Kidney tubule cell (primary cell): ENCODE measurements around the gene PCDHA7.
A peak's percentile ranks its signal among the peaks of the same experiment; 100 is the strongest.
"Not testable (repeated sequence)": the region's sequence is repeated elsewhere in the genome, so short reads cannot be mapped to it uniquely, and the experiment has no call there.

ENCODE experiments used
- DNase-seq: peaks from one replicate; pipeline ENCODE4 v3.0.0-alpha.2; 2018; ENCODE audit warnings: low spot score

Gene PCDHA7

GRCh38 chr5:140862441-140863295, 28.6 kb downstream of the PCDHA7 start:
- DNase-seq: no peak

DNA sequence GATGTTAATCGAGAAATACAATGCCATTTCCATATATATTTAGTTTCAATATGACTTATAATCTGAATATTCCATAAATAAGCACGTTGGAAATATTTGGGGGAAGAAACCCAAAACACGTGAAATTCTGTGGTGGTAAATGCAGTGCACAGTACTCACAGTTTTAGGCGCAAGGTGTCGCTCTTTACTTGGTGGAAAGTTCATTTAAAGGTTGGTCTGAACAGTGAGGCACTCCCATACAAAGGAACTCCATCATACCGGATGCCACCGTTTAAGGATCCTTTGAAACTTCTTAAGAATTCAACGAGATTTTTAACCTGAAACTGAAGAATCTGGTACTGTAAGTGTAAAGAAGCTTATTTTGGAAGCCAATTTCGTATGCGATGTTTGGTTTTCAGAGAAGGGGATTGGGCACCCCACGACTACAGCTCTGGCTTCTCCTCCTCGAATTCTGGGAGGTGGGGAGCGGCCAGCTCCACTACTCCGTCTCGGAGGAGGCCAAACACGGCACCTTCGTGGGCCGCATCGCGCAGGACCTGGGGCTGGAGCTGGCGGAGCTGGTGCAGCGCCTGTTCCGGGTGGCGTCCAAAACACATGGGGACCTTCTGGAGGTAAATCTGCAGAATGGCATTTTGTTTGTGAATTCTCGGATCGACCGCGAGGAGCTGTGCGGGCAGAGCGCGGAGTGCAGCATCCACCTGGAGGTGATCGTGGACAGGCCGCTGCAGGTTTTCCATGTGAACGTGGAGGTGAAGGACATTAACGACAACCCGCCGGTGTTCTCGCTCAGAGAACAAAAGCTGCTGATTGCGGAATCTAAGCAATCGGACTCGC, 34.9 kb downstream of the PCDHA7 start, which contains the start of gene PCDHA11:
TSS of gene PCDHA11 (plus strand) at position 237 of the 834 bp plus-strand sequence. CDS start at position 384, 147 bp downstream.
- peak; percentile 42 for DNase-seq

GRCh38 chr5:140869555-140869886, 35.5 kb downstream of the PCDHA7 start:
- no peak for DNase-seq

- no peak for DNase-seq
Measured at GRCh38 chr5:140870221-140871201, 36.4 kb downstream of the PCDHA7 start.

DNA sequence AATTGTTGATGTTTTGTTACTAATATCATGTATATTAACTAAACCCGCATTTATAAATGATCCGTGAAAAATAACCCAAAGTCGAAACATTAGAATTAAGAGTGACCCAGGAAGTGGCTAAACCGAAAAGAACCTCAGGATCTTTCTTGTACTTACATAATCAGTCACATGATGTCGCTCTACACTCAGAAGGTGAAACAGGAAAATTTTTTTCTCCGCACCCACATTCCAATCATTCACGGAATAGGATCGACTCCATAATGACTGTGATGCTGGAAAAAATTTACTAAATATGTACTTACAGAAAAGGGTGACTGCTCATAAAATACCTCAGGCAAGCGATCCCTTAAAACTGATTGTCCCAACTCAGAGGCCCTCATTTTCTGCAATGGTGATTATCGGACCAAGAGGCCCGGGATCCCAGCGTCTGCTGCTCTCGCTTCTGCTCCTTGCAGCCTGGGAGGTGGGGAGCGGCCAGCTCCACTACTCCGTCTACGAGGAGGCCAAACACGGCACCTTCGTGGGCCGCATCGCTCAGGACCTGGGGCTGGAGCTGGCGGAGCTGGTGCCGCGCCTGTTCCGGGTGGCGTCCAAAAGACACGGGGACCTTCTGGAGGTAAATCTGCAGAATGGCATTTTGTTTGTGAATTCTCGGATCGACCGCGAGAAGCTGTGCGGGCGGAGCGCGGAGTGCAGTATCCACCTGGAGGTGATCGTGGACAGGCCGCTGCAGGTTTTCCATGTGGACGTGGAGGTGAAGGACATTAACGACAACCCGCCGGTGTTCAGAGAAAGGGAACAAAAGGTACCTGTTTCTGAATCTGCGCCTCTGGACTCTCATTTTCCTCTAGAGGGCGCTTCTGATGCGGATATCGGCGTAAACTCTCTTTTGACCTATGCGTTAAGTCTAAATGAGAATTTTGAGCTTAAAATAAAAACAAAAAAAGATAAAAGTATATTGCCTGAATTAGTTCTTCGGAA, 41.3 kb downstream of the PCDHA7 start, which contains the start of gene PCDHA12:
TSS of gene PCDHA12 (plus strand) at position 224 of the 981 bp plus-strand sequence. CDS start at position 389, 165 bp downstream.
- peak; percentile 59 for DNase-seq

DNA sequence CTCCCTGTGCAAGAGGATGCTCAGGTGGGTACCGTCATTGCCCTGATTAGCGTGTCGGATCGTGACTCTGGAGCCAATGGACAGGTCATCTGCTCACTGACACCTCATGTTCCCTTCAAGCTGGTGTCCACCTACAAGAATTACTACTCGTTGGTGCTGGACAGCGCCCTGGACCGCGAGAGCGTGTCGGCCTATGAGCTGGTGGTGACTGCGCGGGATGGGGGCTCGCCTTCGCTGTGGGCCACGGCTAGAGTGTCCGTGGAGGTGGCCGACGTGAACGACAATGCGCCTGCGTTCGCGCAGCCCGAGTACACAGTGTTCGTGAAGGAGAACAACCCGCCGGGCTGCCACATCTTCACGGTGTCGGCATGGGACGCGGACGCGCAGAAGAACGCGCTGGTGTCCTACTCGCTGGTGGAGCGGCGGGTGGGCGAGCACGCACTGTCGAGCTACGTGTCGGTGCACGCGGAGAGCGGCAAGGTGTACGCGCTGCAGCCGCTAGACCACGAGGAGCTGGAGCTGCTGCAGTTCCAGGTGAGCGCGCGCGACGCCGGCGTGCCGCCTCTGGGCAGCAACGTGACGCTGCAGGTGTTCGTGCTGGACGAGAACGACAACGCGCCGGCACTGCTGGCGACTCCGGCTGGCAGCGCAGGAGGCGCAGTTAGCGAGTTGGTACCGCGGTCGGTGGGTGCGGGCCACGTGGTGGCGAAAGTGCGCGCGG, 42.6 kb downstream of the PCDHA7 start:
- not testable (repeated sequence) for DNase-seq

DNA sequence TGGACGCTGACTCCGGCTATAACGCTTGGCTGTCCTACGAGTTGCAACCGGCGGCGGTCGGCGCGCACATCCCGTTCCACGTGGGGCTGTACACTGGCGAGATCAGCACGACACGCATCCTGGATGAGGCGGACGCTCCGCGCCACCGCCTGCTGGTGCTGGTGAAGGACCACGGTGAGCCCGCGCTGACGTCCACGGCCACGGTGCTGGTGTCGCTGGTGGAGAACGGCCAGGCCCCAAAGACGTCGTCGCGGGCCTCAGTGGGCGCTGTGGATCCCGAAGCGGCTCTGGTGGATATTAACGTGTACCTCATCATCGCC, 43.2 kb downstream of the PCDHA7 start:
- no peak for DNase-seq

DNA sequence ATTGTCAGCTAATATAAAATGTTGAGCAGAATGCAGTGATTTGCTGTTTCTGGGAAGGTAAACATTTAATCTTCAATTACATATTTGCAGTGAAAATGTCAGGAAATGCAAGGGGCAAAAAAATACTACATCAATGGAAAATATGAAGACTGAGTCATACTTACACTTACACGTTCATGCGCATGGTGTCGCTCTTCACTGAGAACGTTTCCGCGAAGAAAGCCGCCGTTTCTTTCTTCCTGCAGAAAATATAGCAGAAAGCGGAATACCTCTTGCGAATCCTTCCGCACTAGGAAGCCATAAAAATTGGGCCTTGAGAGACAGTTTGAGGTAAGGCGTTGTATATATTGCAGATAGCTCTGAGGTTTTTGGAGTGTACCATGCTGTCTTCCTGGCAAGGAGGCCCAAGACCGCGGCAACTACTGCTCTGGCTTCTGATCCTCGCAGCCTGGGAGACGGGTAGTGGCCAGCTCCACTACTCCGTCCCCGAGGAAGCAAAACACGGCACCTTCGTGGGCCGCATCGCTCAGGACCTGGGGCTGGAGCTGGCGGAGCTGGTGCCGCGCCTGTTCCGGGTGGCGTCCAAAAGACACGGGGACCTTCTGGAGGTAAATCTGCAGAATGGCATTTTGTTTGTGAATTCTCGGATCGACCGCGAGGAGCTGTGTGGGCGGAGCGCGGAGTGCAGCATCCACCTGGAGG, 48.0 kb downstream of the PCDHA7 start, which contains the start of gene PCDHA13:
TSS of gene PCDHA13 (plus strand) at position 236 of the 702 bp plus-strand sequence. CDS start at position 381, 145 bp downstream.
- DNase-seq: peak; percentile 37

GRCh38 chr5:140882591-140882899, 48.5 kb downstream of the PCDHA7 start:
- DNase-seq: peak; percentile 25

- DNase-seq: no peak
Measured at GRCh38 chr5:140883373-140883772, 49.3 kb downstream of the PCDHA7 start.

GRCh38 chr5:140883927-140884697, 50.0 kb downstream of the PCDHA7 start:
- DNase-seq: no peak
